IMR-90 (cell line): ENCODE results near the gene SCTR.

Experiments used
- BHLHE40 ChIP-seq: fragments of 150-350 bp; IDR thresholded peaks from 2 replicates; pipeline ENCODE4 v1.6.1; 2016; ENCODE audit warnings: mild to moderate bottlenecking, low read depth, low read length
- CEBPB ChIP-seq: IDR thresholded peaks from 2 replicates; pipeline ENCODE4 v1.6.1; 2012; ENCODE audit warnings: low read depth, low read length, improper control_type of control experiment
- CHD1 ChIP-seq: IDR thresholded peaks from 2 replicates; pipeline ENCODE4 v1.6.1; 2012; ENCODE audit warnings: low read depth, low read length, improper control_type of control experiment
- FOS ChIP-seq: fragments of 150-350 bp; IDR thresholded peaks from 2 replicates; pipeline ENCODE4 v1.6.1; 2016; ENCODE audit warnings: low read depth, low read length
- MAFK ChIP-seq: IDR thresholded peaks from 2 replicates; pipeline ENCODE4 v1.6.1; 2012; ENCODE audit warnings: low read depth, low read length, improper control_type of control experiment
- MAZ ChIP-seq: IDR thresholded peaks from 2 replicates; pipeline ENCODE4 v1.6.1; 2012; ENCODE audit warnings: low read depth, mild to moderate bottlenecking, low read length, improper control_type of control experiment, moderate library complexity, borderline replicate concordance
- MXI1 ChIP-seq: IDR thresholded peaks from 2 replicates; pipeline ENCODE4 v1.6.1; 2012; ENCODE audit warnings: low read depth, mild to moderate bottlenecking, low read length, moderate library complexity, borderline replicate concordance
- POLR2A ChIP-seq: IDR thresholded peaks from 2 replicates; pipeline ENCODE4 v1.6.1; 2012; ENCODE audit warnings: mild to moderate bottlenecking, low read depth, low read length
- RAD21 ChIP-seq: IDR thresholded peaks from 2 replicates; pipeline ENCODE4 v1.6.1; 2012; ENCODE audit warnings: low read length, improper control_type of control experiment
- RCOR1 ChIP-seq: IDR thresholded peaks from 2 replicates; pipeline ENCODE4 v1.6.1; 2012; ENCODE audit warnings: mild to moderate bottlenecking, low read length, improper control_type of control experiment; ENCODE audit not compliant: insufficient replicate concordance
- RFX5 ChIP-seq: IDR thresholded peaks from 2 replicates; pipeline ENCODE4 v1.8.0; 2012; ENCODE audit warnings: low read depth, mild to moderate bottlenecking, low read length, moderate library complexity
- SMC3 ChIP-seq: fragments of 150-350 bp; IDR thresholded peaks from 2 replicates; pipeline ENCODE4 v1.6.1; 2016; ENCODE audit warnings: low read depth, mild to moderate bottlenecking, antibody characterized with exemption, low read length, moderate library complexity
- TF ChIP-seq, protein P1 (sequence below): conservative IDR thresholded peaks from 2 replicates; pipeline ENCODE4 v1.5.1; 2012; ENCODE audit warnings: mild to moderate bottlenecking, low read depth, low read length, improper control_type of control experiment
- TF ChIP-seq, protein P2 (sequence below): fragments of 150-350 bp; IDR thresholded peaks from 2 replicates; pipeline ENCODE4 v1.6.1; 2016; ENCODE audit warnings: low read depth, mild to moderate bottlenecking, low read length, moderate library complexity, borderline replicate concordance

DNA sequence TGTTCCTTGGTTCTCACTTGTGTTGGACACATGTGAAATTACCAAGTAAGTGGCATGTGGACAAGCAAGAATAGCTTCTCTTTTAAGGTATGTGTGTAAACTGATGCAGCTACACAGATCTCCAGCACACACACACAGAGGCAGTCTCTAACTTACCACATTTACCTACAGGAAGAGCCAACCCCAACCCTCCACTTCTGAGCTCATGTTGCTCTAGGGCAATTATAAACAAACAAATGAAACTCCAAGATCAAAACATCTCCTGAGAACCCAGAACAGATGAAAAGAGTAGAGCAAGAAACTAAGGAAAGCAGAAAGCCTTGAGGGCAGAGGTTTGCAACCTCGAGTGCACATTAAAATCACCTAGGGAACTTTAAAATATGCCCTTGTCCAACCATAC, 108.7 kb downstream of the SCTR start:
- TF ChIP-seq RFX5 (no peak), FOS (no peak), SMC3 (no peak), POLR2A (no peak), MXI1 (no peak), CEBPB (no peak), RCOR1 (no peak), MAZ (no peak), CHD1 (no peak), MAFK (no peak), RAD21 (no peak), BHLHE40 (no peak)
- TF ChIP-seq, protein P1, sequence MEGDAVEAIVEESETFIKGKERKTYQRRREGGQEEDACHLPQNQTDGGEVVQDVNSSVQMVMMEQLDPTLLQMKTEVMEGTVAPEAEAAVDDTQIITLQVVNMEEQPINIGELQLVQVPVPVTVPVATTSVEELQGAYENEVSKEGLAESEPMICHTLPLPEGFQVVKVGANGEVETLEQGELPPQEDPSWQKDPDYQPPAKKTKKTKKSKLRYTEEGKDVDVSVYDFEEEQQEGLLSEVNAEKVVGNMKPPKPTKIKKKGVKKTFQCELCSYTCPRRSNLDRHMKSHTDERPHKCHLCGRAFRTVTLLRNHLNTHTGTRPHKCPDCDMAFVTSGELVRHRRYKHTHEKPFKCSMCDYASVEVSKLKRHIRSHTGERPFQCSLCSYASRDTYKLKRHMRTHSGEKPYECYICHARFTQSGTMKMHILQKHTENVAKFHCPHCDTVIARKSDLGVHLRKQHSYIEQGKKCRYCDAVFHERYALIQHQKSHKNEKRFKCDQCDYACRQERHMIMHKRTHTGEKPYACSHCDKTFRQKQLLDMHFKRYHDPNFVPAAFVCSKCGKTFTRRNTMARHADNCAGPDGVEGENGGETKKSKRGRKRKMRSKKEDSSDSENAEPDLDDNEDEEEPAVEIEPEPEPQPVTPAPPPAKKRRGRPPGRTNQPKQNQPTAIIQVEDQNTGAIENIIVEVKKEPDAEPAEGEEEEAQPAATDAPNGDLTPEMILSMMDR: no peak
- TF ChIP-seq, protein P2, sequence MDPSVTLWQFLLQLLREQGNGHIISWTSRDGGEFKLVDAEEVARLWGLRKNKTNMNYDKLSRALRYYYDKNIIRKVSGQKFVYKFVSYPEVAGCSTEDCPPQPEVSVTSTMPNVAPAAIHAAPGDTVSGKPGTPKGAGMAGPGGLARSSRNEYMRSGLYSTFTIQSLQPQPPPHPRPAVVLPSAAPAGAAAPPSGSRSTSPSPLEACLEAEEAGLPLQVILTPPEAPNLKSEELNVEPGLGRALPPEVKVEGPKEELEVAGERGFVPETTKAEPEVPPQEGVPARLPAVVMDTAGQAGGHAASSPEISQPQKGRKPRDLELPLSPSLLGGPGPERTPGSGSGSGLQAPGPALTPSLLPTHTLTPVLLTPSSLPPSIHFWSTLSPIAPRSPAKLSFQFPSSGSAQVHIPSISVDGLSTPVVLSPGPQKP: no peak
